B cell (primary cell): ENCODE results near the gene LRRC4C.

ENCODE experiments used
- EZH2 ChIP-seq: IDR thresholded peaks from 2 replicates; pipeline ENCODE4 v1.6.1; 2012; ENCODE audit warnings: borderline replicate concordance, low read depth, mild to moderate bottlenecking, moderate library complexity, low read length; ENCODE audit not compliant: insufficient read depth, poor library complexity, severe bottlenecking
- TF ChIP-seq, protein P1 (sequence below): fragments of 200-600 bp; IDR thresholded peaks from one replicate; pipeline ENCODE4 v1.8.0; 2022; ENCODE audit warnings: antibody characterized with exemption, mild to moderate bottlenecking

DNA sequence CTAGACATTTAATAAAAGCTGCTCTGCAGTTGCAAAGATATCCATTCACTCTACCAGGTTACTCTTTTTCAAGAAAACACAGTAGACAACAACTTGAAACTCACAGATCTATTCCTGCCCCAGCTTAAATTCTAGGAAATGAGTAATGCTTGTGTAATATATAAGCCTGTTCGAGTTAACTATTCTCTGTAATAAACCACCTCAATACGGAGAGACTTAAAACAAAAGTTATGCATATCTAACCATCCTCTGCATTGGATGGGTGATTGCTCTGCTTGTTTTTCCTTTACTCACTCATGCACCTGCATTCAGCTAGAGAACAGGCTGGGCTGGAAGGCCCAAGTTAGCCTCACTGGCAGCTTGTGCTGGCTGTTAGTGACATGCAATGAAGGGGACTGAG, 13.3 kb downstream of the LRRC4C start:
- TF ChIP-seq, protein P1, sequence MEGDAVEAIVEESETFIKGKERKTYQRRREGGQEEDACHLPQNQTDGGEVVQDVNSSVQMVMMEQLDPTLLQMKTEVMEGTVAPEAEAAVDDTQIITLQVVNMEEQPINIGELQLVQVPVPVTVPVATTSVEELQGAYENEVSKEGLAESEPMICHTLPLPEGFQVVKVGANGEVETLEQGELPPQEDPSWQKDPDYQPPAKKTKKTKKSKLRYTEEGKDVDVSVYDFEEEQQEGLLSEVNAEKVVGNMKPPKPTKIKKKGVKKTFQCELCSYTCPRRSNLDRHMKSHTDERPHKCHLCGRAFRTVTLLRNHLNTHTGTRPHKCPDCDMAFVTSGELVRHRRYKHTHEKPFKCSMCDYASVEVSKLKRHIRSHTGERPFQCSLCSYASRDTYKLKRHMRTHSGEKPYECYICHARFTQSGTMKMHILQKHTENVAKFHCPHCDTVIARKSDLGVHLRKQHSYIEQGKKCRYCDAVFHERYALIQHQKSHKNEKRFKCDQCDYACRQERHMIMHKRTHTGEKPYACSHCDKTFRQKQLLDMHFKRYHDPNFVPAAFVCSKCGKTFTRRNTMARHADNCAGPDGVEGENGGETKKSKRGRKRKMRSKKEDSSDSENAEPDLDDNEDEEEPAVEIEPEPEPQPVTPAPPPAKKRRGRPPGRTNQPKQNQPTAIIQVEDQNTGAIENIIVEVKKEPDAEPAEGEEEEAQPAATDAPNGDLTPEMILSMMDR, result no peak
- TF ChIP-seq EZH2, result no peak
